ENCODE results near the gene MRTFB. TPM values are rescaled to one million over a fixed set of nuclear protein-coding genes. Genes with fewer than 3 reads are reported as not detected.

MRTFB gene
- total RNA-seq, 4 donors from 2014 or later, result 43.6 to 197 (median 65.5) TPM

GRCh38 chr16:14029658-14030057, 41.5 kb upstream of the MRTFB start:
- peak in 1 of 2 donors; percentile 14 for DNase-seq (ENCODE audit: low spot score in 2 of 2)
- H3K4me3 ChIP-seq, result no peak overlapping the region
- H3K36me3 ChIP-seq, result no peaks in the 10 kb centered on the region
- no peaks in the 10 kb centered on the region for H3K4me1 ChIP-seq
- no peak overlapping the region for H3K27ac ChIP-seq
- H3K27me3 ChIP-seq, result no peaks in the 10 kb centered on the region
- TF ChIP-seq, protein P1, sequence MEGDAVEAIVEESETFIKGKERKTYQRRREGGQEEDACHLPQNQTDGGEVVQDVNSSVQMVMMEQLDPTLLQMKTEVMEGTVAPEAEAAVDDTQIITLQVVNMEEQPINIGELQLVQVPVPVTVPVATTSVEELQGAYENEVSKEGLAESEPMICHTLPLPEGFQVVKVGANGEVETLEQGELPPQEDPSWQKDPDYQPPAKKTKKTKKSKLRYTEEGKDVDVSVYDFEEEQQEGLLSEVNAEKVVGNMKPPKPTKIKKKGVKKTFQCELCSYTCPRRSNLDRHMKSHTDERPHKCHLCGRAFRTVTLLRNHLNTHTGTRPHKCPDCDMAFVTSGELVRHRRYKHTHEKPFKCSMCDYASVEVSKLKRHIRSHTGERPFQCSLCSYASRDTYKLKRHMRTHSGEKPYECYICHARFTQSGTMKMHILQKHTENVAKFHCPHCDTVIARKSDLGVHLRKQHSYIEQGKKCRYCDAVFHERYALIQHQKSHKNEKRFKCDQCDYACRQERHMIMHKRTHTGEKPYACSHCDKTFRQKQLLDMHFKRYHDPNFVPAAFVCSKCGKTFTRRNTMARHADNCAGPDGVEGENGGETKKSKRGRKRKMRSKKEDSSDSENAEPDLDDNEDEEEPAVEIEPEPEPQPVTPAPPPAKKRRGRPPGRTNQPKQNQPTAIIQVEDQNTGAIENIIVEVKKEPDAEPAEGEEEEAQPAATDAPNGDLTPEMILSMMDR (IDR thresholded peaks at IDR 0.05), result no peak
- TF ChIP-seq EP300 (IDR thresholded peaks at IDR 0.05) (no peak), POLR2A (IDR thresholded peaks at IDR 0.05) (no peak), POLR2AphosphoS5 (IDR thresholded peaks at IDR 0.05) (no peak)
- no peaks in the 10 kb centered on the region for H3K9me3 ChIP-seq
- 54% methylated on average over 6 of the region's 6 CpGs for WGBS

GRCh38 chr16:14035092-14035491, 36.0 kb upstream of the MRTFB start:
- Histone ChIP-seq H3K9me3 (peaks cover 3% of the 10 kb centered on the region), H3K36me3 (no peaks in the 10 kb centered on the region), H3K4me1 (no peaks in the 10 kb centered on the region), H3K27me3 (no peaks in the 10 kb centered on the region), H3K27ac (no peak overlapping the region), H3K4me3 (no peak overlapping the region)
- WGBS, result 93% methylated on average over 5 of the region's 5 CpGs
- TF ChIP-seq POLR2A (IDR thresholded peaks at IDR 0.05) (no peak), EP300 (IDR thresholded peaks at IDR 0.05) (no peak), POLR2AphosphoS5 (IDR thresholded peaks at IDR 0.05) (no peak)
- TF ChIP-seq, protein P1 (IDR thresholded peaks at IDR 0.05), result no peak
- DNase-seq (ENCODE audit: low spot score in 2 of 2), result no peak

DNA sequence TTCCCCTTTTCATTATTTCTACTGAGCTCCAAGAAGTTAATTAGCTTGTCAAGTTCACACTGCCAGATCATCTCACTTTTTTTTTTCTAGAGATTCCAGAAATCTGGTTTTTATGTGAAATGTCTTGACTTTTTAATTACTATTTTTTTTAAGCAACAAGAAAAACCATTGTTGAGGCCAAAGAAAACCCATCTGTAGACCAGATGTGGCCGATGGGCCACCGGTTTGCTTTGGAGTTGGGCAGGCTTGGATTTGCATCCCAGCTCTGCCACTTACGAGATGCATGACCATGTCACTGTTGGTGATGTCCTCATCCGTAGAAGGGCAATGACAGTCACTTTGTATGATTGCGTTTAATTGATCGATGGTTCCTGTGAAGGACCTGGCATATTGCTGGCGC, 34.2 kb upstream of the MRTFB start:
- peaks cover 3% of the 10 kb centered on the region for H3K9me3 ChIP-seq
- WGBS, result 69% methylated on average over 7 of the region's 7 CpGs
- no peak for DNase-seq (ENCODE audit: low spot score in 2 of 2)

GRCh38 chr16:14037960-14038359, 33.2 kb upstream of the MRTFB start:
- Histone ChIP-seq H3K4me3 (no peak overlapping the region), H3K36me3 (no peaks in the 10 kb centered on the region), H3K27ac (no peak overlapping the region), H3K9me3 (peaks cover 3% of the 10 kb centered on the region), H3K27me3 (no peaks in the 10 kb centered on the region), H3K4me1 (no peaks in the 10 kb centered on the region)
- DNase-seq (ENCODE audit: low spot score in 2 of 2), result no peak
- WGBS, result 94% methylated on average over 3 of the region's 3 CpGs
- no peak for TF ChIP-seq POLR2AphosphoS5 (IDR thresholded peaks at IDR 0.05)

More for the DNA sequence above, 34.2 kb upstream of the MRTFB start:
- no peaks in the 10 kb centered on the region for H3K4me1 ChIP-seq
- H3K36me3 ChIP-seq, result no peaks in the 10 kb centered on the region
- H3K4me3 ChIP-seq, result no peak overlapping the region
- TF ChIP-seq POLR2A (IDR thresholded peaks at IDR 0.05), result no peak
- TF ChIP-seq POLR2AphosphoS5 (IDR thresholded peaks at IDR 0.05), result peak in 1 of 3 donors; percentile 23
- H3K27ac ChIP-seq, result no peak overlapping the region
- H3K27me3 ChIP-seq, result no peaks in the 10 kb centered on the region

GRCh38 chr16:14041164-14041563, 30.0 kb upstream of the MRTFB start:
- 93% methylated on average over 4 of the region's 4 CpGs for WGBS
- TF ChIP-seq POLR2A (IDR thresholded peaks at IDR 0.05) (no peak), EP300 (IDR thresholded peaks at IDR 0.05) (no peak), POLR2AphosphoS5 (IDR thresholded peaks at IDR 0.05) (no peak)
- TF ChIP-seq, protein P1 (IDR thresholded peaks at IDR 0.05), result no peak
- Histone ChIP-seq H3K27ac (no peak overlapping the region), H3K4me3 (no peak overlapping the region), H3K27me3 (no peaks in the 10 kb centered on the region), H3K9me3 (peaks cover 3% of the 10 kb centered on the region), H3K36me3 (no peaks in the 10 kb centered on the region), H3K4me1 (no peaks in the 10 kb centered on the region)
- no peak for DNase-seq (ENCODE audit: low spot score in 2 of 2)

DNA sequence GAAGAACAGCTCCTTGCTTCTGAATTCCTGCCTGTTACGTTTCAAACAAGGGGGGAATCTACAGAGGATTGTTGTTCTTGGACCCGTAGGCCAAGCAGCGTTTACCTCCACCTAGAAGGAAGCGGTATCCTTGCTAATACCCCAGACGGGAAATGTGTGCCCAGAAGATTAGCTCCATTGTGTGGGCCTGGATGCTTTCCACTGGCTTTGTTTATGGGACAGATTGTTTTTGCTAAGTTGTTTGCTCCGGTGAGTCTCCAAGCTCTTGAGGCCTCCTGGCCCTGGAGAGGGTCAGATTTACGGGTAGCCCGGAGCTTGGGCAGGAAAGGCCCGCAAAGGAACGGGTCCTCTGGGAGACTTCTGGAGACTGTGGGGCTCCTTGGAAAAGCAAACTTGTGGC, 28.4 kb upstream of the MRTFB start:
- Histone ChIP-seq H3K9me3 (peaks cover 3% of the 10 kb centered on the region), H3K36me3 (no peaks in the 10 kb centered on the region), H3K4me3 (no peak overlapping the region), H3K4me1 (no peaks in the 10 kb centered on the region), H3K27ac (peak overlapping the region; percentile 35), H3K27me3 (no peaks in the 10 kb centered on the region)
- no peak for DNase-seq (ENCODE audit: low spot score in 2 of 2)
- TF ChIP-seq POLR2A (IDR thresholded peaks at IDR 0.05) (no peak), EP300 (IDR thresholded peaks at IDR 0.05) (no peak), POLR2AphosphoS5 (IDR thresholded peaks at IDR 0.05) (no peak)
- TF ChIP-seq, protein P1 (IDR thresholded peaks at IDR 0.05), result no peak
- 62% methylated on average over 10 of the region's 10 CpGs for WGBS

All from suprapubic skin (tissue), 4 donors.